Epithelial cell of prostate (primary cell): ENCODE results near the gene MAT2A.

ENCODE experiments used
- DNase-seq: peaks from one replicate; pipeline ENCODE4 v3.0.0-alpha.2; 2011; ENCODE audit warnings: low read depth, low spot score
- H3K27ac ChIP-seq: fragments of 450-650 bp; 2 replicates; pipeline ENCODE4 v1.5.1; 2017; ENCODE audit warnings: mild to moderate bottlenecking

MAT2A gene

DNA sequence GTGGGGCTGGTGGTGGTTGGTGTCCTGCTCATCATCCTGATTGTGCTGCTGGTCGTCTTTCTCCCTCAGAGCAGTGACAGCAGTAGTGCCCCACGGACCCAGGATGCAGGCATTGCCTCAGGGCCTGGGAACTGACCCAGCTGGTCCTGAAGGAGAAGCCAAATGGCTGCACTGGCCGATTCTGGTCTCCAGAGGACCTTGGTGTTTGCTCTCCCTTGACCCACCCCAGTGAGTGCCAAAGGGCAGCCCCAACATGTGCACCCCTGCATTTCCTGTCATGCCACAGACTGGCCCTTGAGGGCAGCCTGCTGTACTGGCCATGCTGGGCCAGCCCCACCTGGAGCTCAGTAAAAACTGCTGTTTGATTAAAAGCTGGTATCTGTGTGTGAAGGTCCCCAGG, 54.1 kb downstream of the MAT2A start:
- H3K27ac ChIP-seq, result no peak overlapping the region
- DNase-seq, result no peak
